Stomach (tissue), 9 donors: ENCODE data around the gene PPRC1. TPM values are rescaled to one million over a fixed set of nuclear protein-coding genes. Genes with fewer than 3 reads are reported as not detected.

Source experiments
- DNase-seq, 2 donors: peaks; one replicate each; pipeline versions ENCODE4 v3.0.0 to v3.0.0-alpha.2; 2013 to 2019
- H3K27ac ChIP-seq, 5 donors: fragments of 200-600 bp in 4 of 5; sonication (generic) in 4 of 5; one replicate each; pipeline ENCODE4 v1.5.1; 2013 to 2019; ENCODE audit warnings: mild to moderate bottlenecking in 1 of 5, moderate library complexity in 1 of 5
- H3K27me3 ChIP-seq, 3 donors: fragments of 200-600 bp; sonication (generic); one replicate each; pipeline ENCODE4 v1.5.1; 2017 to 2019; ENCODE audit warnings: mixed run types in 1 of 3
- H3K36me3 ChIP-seq, 4 donors: fragments of 200-600 bp; sonication (generic); 1 replicate in 3 of 4; 2 replicates in 1 of 4; pipeline ENCODE4 v1.5.1; 2016 to 2019
- H3K4me1 ChIP-seq, 4 donors: fragments of 200-600 bp; sonication (generic); one replicate each; pipeline ENCODE4 v1.5.1; 2016 to 2019
- H3K4me3 ChIP-seq, 4 donors: fragments of 200-600 bp; sonication (generic) in 3 of 4; one replicate each; pipeline ENCODE4 v1.5.1; 2016 to 2019; ENCODE audit warnings: mild to moderate bottlenecking in 1 of 4
- H3K9me3 ChIP-seq, 4 donors: fragments of 200-600 bp; sonication (generic); one replicate each; pipeline ENCODE4 v1.5.1; 2016 to 2019
- CTCF ChIP-seq, 7 experiments: fragments of 450-650 bp in 4 of 7; fragments of 200-600 bp in 3 of 7; sonication (generic) in 3 of 7; IDR thresholded peaks; one replicate each; pipeline ENCODE4 v1.5.1; 2016 to 2019; ENCODE audit warnings: antibody characterized with exemption in 7 of 7, control low read depth in 2 of 7, mild to moderate bottlenecking in 1 of 7
- EP300 ChIP-seq: sonication (generic); formaldehyde crosslinking; IDR thresholded peaks from one replicate; pipeline ENCODE4 v1.6.1; 2017; ENCODE audit warnings: antibody characterized with exemption
- POLR2A ChIP-seq, 4 donors: fragments of 450-650 bp; IDR thresholded peaks; one replicate each; pipeline ENCODE4 v1.6.1; 2016; ENCODE audit warnings: antibody characterized with exemption in 4 of 4, control low read depth in 2 of 4, mild to moderate bottlenecking in 1 of 4, moderate library complexity in 1 of 4
- POLR2AphosphoS5 ChIP-seq, 3 donors: sonication (generic); formaldehyde crosslinking; IDR thresholded peaks; one replicate each; pipeline ENCODE4 v1.6.1; 2016; ENCODE audit warnings: antibody characterized with exemption in 3 of 3
- WGBS, 5 donors: extraction: QIAGEN DNeasy Blood & Tissue Kit in 3 of 5; methylation state at CpG; one replicate each; pipeline versions ENCODE4 v1.1.5 to v1.1.7; 2013 to 2018; 5-methylcytosine and 5-hydroxymethylcytosine counted together
- intact Hi-C: fragments of 100-400 bp; cut with DNase I; formaldehyde crosslinking; loops from one replicate; pipeline ENCODE4 v1.15.1; 2023; ENCODE audit warnings: low total_unique reads
- polyA plus RNA-seq, 3 donors: library from polyadenylated mRNA; stranded (reverse); fragments of 200-250 nt; gene quantifications; one replicate each; pipeline ENCODE4 v1.2.3, GENCODE V29; 2013
- total RNA-seq, 5 donors: library from RNA; depleted of rRNA; stranded (reverse); fragments of >200 nt; gene quantifications; one replicate each; pipeline versions ENCODE4 v1.1.0 to v1.2.3, GENCODE V29; 2014 to 2016
- donor health status: healthy with polysubstance abuse.
- donor health status: Bipolar disorder and iron deficiency.
- donor health status: healthy.

Gene PPRC1
- total and polyA plus RNA-seq, 8 donors: 10.4 to 37.3 (median 14.9) TPM

GRCh38 chr10:102122450-102122849 is 10.4 kb upstream of the PPRC1 start:
- Histone ChIP-seq H3K9me3 (no peaks in the 10 kb centered on the region), H3K4me3 (no peak overlapping the region), H3K27ac (peak overlapping the region in 4 of 5 donors; percentile 93 to 99 (median 97)), H3K36me3 (no peaks in the 10 kb centered on the region), H3K4me1 (peaks cover 31 to 44% (median 36%) of the 10 kb centered on the region in 4 donors), H3K27me3 (no peaks in the 10 kb centered on the region)
- whole genome bisulfite sequencing, 5 donors: 89 to 98% (median 95%) methylated on average over 1 of the region's 1 CpG
- DNase-seq: no peak
- intact Hi-C loops: no loop called here
- no peak for TF ChIP-seq POLR2A (IDR thresholded peaks at IDR 0.05)
- TF ChIP-seq EP300: no peak
- TF ChIP-seq POLR2AphosphoS5 (IDR thresholded peaks at IDR 0.05): no peak
- no peak for TF ChIP-seq CTCF (IDR thresholded peaks at IDR 0.05)

- DNase-seq: no peak
- no peaks in the 10 kb centered on the region for H3K27me3 ChIP-seq
- H3K27ac ChIP-seq: peak overlapping the region in 3 of 5 donors; percentile 95 to 99 (median 99)
- WGBS, 5 donors: 83 to 98% (median 94%) methylated on average over 3 of the region's 3 CpGs
- no peak overlapping the region for H3K4me3 ChIP-seq
- TF ChIP-seq POLR2A (IDR thresholded peaks at IDR 0.05) (no peak), EP300 (no peak), CTCF (IDR thresholded peaks at IDR 0.05) (no peak), POLR2AphosphoS5 (IDR thresholded peaks at IDR 0.05) (no peak)
- H3K4me1 ChIP-seq: peaks cover 23 to 36% (median 28%) of the 10 kb centered on the region in 4 donors
- H3K9me3 ChIP-seq: no peaks in the 10 kb centered on the region
- intact Hi-C loops: no loop called here
- H3K36me3 ChIP-seq: no peaks in the 10 kb centered on the region
Observed at GRCh38 chr10:102123223-102123622, 9.6 kb upstream of the PPRC1 start.

- H3K27ac ChIP-seq: peak overlapping the region in 2 of 5 donors; percentile 94 to 95
- H3K4me3 ChIP-seq: no peak overlapping the region
- no peaks in the 10 kb centered on the region for H3K27me3 ChIP-seq
- no peaks in the 10 kb centered on the region for H3K9me3 ChIP-seq
- peaks cover 16 to 38% (median 30%) of the 10 kb centered on the region in 4 donors for H3K4me1 ChIP-seq
- TF ChIP-seq POLR2A (IDR thresholded peaks at IDR 0.05) (no peak), EP300 (no peak), POLR2AphosphoS5 (IDR thresholded peaks at IDR 0.05) (no peak), CTCF (IDR thresholded peaks at IDR 0.05) (no peak)
- 72 to 78% (median 74%) methylated on average over 8 of the region's 8 CpGs for WGBS, 5 donors
- no peak for DNase-seq
- intact Hi-C loops: no loop called here
- H3K36me3 ChIP-seq: no peaks in the 10 kb centered on the region
Observed at GRCh38 chr10:102131286-102132170, 1.3 kb upstream of the PPRC1 start.

- Histone ChIP-seq H3K27me3 (no peaks in the 10 kb centered on the region), H3K4me1 (peaks cover 16 to 45% (median 33%) of the 10 kb centered on the region in 4 donors), H3K4me3 (peak overlapping the region; percentile 94 to 100 (median 97)), H3K36me3 (no peaks in the 10 kb centered on the region), H3K9me3 (no peaks in the 10 kb centered on the region), H3K27ac (peak overlapping the region; percentile 55 to 97 (median 95))
- 19 to 25% (median 20%) methylated on average over 8 of the region's 8 CpGs for WGBS, 5 donors
- DNase-seq: no peak
- intact Hi-C loops: no loop called here
- TF ChIP-seq EP300 (no peak), CTCF (IDR thresholded peaks at IDR 0.05) (no peak), POLR2A (IDR thresholded peaks at IDR 0.05) (no peak), POLR2AphosphoS5 (IDR thresholded peaks at IDR 0.05) (no peak)
Observed at GRCh38 chr10:102132193-102132562, 662 bp upstream of the PPRC1 start.
